ENCODE measurements around the gene CIDEA.

Gene CIDEA

GRCh38 chr18:12302391-12303147, 48.4 kb downstream of the CIDEA start:
- no peak for DNase-seq

DNA sequence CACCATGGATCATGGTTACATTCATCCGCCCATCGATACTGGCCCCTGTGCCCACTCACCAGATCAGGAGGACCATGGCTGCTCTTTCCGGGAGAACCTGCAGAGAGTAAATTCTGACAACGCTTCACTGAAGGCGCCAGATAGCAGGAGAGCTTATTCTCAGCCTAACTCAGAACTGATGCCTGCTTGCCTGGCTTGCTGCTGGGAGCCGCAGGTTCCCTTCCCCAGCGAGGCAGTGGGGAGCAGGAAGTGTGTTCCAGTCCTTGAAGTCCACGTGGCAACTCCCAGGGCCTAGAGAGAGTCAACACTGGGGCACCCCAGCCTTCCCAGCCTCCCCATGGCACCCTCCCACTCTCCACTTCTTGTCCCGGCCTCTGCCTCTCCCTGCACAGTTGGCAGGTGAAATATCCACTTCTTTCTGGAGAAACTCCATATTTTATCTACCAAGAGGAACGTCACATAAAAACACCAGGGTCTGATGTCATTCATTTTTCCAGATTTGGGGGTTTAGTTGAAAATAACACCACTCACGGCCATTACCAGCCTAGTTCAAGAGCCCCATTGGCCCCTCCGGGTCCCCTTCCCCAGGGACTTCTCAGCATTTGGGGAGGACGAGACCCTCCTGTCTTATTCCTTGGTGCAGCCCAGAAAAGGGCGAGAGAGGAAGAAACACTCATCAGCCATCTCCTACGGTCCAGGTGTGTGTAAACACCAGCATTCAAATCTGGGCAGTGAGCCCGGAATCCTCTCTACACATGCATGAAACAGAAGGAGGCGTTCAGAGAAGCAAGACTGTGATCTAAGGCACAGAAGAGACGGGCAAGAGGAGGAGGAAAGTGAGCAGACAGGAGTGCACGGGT, 50.4 kb downstream of the CIDEA start:
- no peak for DNase-seq

DNA sequence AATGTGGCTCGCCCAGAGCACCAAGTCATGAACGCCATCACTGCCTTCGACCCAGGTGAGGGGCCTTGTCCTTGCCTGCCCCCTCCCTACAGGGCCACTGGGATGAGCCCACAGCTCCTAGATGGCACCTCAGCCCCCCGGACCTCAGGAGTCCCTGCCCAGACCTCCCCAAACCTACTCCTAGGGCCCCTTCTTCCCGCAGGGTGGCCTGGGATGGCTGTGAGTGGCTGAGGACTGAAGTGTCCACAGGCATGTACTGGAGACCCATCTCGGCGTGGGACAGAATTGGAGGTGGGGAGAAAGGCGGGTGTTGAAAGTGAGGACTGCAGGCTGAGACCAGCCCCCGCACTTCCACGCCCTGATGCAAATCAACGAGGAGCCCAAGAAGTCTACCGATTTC, 51.0 kb downstream of the CIDEA start:
- DNase-seq = no peak

DNA sequence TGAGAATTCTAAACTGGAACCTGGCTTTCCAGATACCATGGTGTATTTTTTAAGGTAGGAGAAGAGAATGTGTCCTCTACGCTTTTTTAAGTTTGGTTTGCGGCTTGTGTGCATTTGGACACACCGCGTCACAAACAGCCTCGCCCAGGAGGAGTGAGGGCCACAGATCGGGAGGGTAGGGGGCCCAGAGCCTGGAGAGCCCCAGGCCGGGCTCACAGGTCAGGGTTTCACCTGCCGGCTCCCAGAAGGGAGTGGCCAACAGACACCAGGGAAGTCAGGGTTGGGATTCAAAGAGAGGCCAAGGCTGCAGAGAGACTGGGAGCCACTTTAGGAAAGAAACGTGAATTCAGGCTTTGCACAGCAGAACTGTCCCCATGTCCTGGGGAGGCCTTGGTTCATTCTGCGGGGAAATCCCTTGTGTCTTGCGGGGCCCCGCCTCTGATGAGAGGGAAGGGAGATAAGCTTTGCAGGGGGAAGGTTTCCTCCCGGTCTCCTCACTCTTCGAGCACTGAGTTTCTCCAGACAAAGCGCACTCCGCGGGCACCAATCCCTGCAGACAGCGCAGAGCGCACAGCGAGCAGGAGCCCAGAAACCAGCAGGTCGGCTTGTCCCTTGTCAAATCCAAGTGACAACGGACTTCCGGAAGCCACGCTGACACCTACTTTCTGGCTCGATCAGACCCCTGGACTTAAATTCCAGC, 51.9 kb downstream of the CIDEA start:
- DNase-seq = no peak

DNA sequence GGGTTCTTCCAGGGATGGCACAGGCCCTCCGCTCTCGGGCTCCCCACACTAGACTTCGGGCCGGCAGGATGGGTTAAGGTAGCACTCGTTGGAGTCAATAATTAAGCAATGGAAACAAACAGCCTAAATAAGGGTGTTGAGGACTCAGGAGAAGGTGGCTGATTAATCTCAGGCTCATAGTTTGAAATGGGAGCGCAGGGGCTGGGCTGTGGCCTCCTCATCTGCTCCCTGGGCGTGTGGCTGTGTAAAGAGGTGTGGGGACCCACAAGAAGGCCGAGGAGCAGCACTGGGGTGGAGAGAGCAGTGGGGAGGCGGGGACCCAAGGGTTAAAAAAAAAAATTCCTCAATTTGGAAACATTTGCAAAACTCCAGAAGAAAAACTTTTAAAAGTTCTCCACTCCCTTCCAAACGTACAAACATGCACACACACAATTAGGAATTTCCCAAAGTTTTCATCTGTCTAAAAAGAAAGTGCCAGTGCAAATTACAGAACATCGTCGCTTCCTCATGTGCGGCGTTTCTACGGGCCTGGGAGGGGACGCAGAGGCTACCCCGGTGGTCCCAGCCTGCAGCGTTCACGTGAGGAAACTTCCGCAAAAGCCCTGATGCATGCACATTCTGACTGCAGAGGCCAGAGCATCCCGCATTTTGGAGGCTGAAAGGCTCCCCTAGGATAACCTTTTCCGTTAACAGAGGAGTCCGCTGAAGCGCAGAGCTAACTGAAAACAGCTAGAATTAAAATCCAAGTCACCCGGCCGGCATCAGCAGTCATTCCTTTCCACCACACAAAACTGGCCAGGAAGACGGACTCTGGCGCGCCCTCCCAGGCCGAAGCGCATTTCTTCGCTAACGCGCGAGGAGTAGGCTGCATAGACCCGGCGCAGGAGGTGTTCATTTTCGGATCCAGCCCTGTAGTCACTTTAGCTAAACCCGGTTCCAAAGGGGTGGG, 52.9 kb downstream of the CIDEA start:
- no peak for DNase-seq

GRCh38 chr18:12307701-12308385, 53.7 kb downstream of the CIDEA start, which contains the start of gene TUBB6:
Gene TUBB6, plus strand, starts transcription at chr18:12308241. Its CDS starts 52 bp downstream, at chr18:12308293.
- DNase-seq = peak; percentile 80

- DNase-seq = peak; percentile 60
Observed at GRCh38 chr18:12308386-12309100, 54.4 kb downstream of the CIDEA start.

DNA sequence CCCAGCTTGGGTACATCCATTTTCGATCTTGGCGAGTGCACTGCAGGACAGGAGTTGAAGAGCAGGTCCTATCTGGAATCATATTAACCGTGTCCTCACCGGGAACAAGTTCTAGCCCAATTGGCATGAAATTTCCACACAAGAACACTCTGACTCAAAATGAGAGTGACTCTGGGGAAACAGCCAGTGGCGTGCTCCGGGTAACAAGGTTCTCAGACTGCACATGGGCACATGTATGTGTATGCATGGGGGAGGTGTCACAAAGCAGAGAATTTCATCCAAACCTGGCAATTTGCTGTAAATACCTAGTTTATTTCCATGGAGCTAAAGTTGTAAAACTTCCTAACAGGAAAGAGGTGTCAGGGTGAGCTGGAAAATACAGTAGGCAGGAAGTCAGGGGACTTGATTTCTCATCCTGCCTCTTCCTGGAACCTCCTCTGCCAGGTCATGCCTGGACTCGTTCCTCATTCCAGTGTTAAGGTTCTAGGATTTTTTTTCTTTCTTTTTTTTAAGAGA, 55.6 kb downstream of the CIDEA start:
- DNase-seq = no peak

GRCh38 chr18:12310762-12311161, 56.6 kb downstream of the CIDEA start:
- DNase-seq = no peak

- DNase-seq = no peak
Observed at GRCh38 chr18:12312976-12313375, 58.8 kb downstream of the CIDEA start.

- DNase-seq = no peak
Observed at GRCh38 chr18:12313530-12314245, 59.5 kb downstream of the CIDEA start.

- no peak for DNase-seq
Observed at GRCh38 chr18:12314591-12315305, 60.6 kb downstream of the CIDEA start.

DNA sequence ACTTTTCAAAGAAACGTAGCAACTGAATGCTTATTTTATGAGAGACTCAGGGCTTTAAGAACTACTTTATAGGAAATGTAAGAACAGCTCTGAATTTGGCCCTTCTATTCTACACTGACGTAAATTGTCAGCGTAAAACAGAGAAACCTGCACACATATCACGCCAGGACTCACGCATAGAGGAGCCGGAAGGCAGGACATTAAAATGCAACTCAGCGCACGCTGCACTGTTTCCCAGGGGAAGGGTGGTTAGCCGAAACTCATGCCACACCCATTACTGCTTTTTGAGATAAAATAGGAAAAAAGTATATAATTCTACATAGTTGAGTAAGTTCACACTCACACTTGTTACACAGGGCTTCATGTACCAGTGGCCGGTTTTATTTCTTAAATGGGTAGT, 61.3 kb downstream of the CIDEA start:
- DNase-seq = no peak

DNA sequence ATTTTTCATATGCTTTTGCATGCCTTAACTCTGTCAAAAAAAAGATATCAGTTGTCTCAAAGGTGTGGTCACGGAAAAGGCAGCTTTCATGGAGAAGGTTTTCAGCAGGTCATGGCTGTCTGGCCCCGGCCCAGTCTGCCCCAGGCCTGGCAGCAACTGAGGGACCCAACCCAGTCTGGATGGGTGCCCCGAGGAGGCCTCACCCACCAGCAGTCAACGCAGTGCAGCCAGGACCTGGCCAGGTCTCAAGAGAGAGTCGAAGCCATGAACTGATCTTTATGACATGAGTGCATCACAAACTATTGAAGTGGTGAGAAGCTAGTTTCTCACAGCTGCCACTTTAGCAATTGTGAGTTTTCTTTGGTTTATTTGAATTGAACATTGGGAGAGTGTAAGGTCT, 61.8 kb downstream of the CIDEA start:
- DNase-seq = no peak

GRCh38 chr18:12317664-12318333, 63.6 kb downstream of the CIDEA start:
- DNase-seq = no peak

DNA sequence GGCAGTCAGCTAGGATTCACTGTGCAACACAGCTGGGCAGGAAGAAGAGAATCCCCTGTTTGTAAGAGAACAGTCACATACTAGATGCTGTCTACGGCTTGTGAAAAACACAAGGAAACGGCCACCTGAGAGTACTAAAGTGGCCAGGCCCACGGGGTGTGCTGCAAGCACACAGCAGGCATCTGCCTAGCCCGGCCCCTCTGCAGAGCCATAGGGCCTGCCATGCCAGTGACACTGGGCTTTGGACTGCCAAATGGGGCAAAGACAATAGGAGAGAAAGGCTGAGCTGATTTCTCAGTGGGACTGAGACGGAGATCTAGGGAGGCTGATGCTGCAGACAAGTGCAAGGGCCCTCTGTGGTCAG, 64.2 kb downstream of the CIDEA start:
- no peak for DNase-seq

DNA sequence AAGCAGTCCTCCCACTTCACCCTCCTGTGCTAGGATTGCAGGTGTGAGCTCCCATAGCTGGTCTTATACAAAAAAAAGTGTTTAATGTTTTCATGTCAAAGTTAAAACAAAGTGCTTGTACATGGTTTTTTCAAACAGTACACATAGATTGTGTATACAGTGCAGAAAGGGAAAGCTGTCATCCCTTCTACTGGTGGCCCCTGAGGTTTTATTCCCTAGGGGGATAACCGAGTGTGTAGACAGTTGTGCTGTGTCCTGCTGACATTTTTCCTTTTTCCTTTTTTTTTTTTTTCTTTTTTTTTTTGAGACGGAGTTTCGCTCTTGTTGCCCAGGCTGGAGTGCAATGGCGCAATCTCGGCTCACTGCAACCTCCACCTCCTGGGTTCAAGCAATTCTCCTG, 64.7 kb downstream of the CIDEA start:
- no peak for DNase-seq

DNA sequence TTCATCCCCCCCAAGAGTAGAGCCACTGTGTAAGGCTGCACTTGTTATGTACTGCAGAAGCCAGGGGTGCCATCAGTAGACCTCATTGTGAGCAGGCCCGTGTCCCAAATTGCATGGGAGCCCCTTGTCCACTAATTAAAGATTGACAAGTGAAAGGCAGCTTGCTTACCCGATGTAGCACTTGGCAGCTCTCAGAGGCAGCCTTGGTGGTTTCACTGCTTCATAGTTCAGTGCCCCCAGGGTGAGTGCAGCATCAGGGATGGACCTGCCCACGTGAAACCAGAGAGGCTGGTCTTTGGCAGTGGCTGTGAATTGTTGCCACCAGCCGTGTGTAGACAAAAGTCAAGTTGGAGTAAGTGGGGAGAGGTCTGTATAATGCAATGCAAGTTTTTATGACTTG, 67.2 kb downstream of the CIDEA start:
- no peak for DNase-seq

Data from 8988T (cell line).